K562 (cell line): Measurements from ENCODE around the gene KMT2E. TPM values are rescaled to one million over a fixed set of nuclear protein-coding genes. Genes with fewer than 3 reads are reported as not detected.

Experiments
- NFIC ChIP-seq: fragments of 450-650 bp; IDR thresholded peaks from 2 replicates; pipeline ENCODE4 v1.6.1; 2017; ENCODE audit warnings: mild to moderate bottlenecking, inconsistent platforms
- TBL1XR1 ChIP-seq, 2 experiments: IDR thresholded peaks; 2 replicates each; pipeline ENCODE4 v1.6.1; 2012; ENCODE audit warnings: improper control_type of control experiment in 2 of 2, low read length in 2 of 2, mild to moderate bottlenecking in 1 of 2
- ZNF184 ChIP-seq: sonication (generic); formaldehyde crosslinking; IDR thresholded peaks from 2 replicates; pipeline ENCODE4 v1.5.0; 2020; ENCODE audit warnings: missing genetic modification reagents
- ZNF232 ChIP-seq: sonication (generic); formaldehyde crosslinking; IDR thresholded peaks from 2 replicates; pipeline ENCODE4 v1.8.0; 2022; ENCODE audit warnings: mild to moderate bottlenecking, missing genetic modification reagents
- polyA plus RNA-seq, 8 experiments: library from polyadenylated mRNA; depleted of rRNA in 4 of 8; stranded (reverse) in 5 of 8; unstranded in 3 of 8; fragments of >200 nt; fragmentation: Nextera tagmentation in 2 of 8; fragmentation: Illumina TruSeq in 1 of 8; extraction: Ambion mirVana in 2 of 8; extraction: Trizol in 1 of 8; gene quantifications; 2 replicates each; pipeline versions ENCODE4 v1.2.1 to v1.2.3, GENCODE V29; 2011 to 2014; ENCODE audit warnings: inconsistent platforms in 1 of 8, missing spikeins in 1 of 8
- total RNA-seq, 7 experiments: library from RNA; depleted of rRNA in 6 of 7; stranded (reverse); fragments of >200 nt in 6 of 7; fragmentation: Illumina TruSeq in 2 of 7; extraction: Trizol in 2 of 7; gene quantifications; 2 replicates each; pipeline versions ENCODE4 v1.2.1 to v1.2.3, GENCODE V29; 2011 to 2021; ENCODE audit warnings: low replicate concordance in 1 of 7
- TF ChIP-seq, protein P1 (sequence below): fragments of 200-600 bp; sonication (generic); IDR thresholded peaks from one replicate; pipeline ENCODE4 v1.6.1; 2012; ENCODE audit warnings: mild to moderate bottlenecking, low read depth, low read length, inconsistent platforms
- TF ChIP-seq, protein P2 (sequence below), 2 experiments: fragments of 450-650 bp in 1 of 2; sonication (generic) in 1 of 2; formaldehyde crosslinking in 1 of 2; IDR thresholded peaks; 2 replicates each; pipeline versions ENCODE4 v1.7.1 to v1.9.0; 2016 to 2022; ENCODE audit warnings: inconsistent platforms in 1 of 2, mild to moderate bottlenecking in 1 of 2, missing genetic modification reagents in 1 of 2

Gene KMT2E
- total and polyA plus RNA-seq, 9 of the 15 experiments (the other 6 are each of a cell fraction or from before 2014, with no cell fraction given) = 8.9 to 55.3 (median 38.1) TPM

DNA sequence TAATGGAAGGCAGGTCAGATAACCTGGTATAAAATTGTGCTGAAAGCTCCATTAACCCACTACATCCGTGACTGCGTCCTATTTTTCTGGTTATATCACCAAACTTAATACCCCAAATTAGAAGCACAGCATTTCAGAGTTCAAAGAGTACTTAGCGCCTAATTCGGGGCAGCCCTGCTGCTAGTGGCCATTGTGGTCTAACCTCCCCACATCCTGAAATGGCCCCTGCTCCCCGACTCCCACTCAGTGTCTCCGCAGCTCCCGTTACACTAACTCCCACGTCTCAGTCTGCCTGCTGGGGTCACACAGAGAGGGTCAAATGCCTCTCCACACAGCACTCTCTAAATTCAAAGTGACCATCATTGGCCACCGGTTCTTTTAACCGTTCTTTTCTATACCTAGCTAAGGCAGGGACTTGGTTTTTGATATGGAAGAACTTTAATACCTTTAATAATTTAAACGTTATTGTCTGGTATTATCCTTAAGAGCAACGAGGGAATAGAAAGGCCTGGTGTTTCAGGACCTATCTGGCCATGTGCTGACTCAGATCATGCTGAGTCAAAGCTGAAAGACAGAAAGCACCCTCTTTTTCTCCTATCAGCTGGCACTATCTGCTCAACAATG lies 117.1 kb downstream of the KMT2E start (continued):
- TF ChIP-seq, protein P1, sequence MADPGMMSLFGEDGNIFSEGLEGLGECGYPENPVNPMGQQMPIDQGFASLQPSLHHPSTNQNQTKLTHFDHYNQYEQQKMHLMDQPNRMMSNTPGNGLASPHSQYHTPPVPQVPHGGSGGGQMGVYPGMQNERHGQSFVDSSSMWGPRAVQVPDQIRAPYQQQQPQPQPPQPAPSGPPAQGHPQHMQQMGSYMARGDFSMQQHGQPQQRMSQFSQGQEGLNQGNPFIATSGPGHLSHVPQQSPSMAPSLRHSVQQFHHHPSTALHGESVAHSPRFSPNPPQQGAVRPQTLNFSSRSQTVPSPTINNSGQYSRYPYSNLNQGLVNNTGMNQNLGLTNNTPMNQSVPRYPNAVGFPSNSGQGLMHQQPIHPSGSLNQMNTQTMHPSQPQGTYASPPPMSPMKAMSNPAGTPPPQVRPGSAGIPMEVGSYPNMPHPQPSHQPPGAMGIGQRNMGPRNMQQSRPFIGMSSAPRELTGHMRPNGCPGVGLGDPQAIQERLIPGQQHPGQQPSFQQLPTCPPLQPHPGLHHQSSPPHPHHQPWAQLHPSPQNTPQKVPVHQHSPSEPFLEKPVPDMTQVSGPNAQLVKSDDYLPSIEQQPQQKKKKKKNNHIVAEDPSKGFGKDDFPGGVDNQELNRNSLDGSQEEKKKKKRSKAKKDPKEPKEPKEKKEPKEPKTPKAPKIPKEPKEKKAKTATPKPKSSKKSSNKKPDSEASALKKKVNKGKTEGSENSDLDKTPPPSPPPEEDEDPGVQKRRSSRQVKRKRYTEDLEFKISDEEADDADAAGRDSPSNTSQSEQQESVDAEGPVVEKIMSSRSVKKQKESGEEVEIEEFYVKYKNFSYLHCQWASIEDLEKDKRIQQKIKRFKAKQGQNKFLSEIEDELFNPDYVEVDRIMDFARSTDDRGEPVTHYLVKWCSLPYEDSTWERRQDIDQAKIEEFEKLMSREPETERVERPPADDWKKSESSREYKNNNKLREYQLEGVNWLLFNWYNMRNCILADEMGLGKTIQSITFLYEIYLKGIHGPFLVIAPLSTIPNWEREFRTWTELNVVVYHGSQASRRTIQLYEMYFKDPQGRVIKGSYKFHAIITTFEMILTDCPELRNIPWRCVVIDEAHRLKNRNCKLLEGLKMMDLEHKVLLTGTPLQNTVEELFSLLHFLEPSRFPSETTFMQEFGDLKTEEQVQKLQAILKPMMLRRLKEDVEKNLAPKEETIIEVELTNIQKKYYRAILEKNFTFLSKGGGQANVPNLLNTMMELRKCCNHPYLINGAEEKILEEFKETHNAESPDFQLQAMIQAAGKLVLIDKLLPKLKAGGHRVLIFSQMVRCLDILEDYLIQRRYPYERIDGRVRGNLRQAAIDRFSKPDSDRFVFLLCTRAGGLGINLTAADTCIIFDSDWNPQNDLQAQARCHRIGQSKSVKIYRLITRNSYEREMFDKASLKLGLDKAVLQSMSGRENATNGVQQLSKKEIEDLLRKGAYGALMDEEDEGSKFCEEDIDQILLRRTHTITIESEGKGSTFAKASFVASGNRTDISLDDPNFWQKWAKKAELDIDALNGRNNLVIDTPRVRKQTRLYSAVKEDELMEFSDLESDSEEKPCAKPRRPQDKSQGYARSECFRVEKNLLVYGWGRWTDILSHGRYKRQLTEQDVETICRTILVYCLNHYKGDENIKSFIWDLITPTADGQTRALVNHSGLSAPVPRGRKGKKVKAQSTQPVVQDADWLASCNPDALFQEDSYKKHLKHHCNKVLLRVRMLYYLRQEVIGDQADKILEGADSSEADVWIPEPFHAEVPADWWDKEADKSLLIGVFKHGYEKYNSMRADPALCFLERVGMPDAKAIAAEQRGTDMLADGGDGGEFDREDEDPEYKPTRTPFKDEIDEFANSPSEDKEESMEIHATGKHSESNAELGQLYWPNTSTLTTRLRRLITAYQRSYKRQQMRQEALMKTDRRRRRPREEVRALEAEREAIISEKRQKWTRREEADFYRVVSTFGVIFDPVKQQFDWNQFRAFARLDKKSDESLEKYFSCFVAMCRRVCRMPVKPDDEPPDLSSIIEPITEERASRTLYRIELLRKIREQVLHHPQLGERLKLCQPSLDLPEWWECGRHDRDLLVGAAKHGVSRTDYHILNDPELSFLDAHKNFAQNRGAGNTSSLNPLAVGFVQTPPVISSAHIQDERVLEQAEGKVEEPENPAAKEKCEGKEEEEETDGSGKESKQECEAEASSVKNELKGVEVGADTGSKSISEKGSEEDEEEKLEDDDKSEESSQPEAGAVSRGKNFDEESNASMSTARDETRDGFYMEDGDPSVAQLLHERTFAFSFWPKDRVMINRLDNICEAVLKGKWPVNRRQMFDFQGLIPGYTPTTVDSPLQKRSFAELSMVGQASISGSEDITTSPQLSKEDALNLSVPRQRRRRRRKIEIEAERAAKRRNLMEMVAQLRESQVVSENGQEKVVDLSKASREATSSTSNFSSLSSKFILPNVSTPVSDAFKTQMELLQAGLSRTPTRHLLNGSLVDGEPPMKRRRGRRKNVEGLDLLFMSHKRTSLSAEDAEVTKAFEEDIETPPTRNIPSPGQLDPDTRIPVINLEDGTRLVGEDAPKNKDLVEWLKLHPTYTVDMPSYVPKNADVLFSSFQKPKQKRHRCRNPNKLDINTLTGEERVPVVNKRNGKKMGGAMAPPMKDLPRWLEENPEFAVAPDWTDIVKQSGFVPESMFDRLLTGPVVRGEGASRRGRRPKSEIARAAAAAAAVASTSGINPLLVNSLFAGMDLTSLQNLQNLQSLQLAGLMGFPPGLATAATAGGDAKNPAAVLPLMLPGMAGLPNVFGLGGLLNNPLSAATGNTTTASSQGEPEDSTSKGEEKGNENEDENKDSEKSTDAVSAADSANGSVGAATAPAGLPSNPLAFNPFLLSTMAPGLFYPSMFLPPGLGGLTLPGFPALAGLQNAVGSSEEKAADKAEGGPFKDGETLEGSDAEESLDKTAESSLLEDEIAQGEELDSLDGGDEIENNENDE = no peak
- TF ChIP-seq TBL1XR1 (IDR thresholded peaks at IDR 0.05; ENCODE audit: low read length in 2 of 2) (peak in 1 of 2 experiments; percentile 69; a peak in 2 of 4 replicates), ZNF232 (no peak), NFIC (no peak), ZNF184 (CRISPR knock-in tag) (no peak)
- TF ChIP-seq, protein P2, sequence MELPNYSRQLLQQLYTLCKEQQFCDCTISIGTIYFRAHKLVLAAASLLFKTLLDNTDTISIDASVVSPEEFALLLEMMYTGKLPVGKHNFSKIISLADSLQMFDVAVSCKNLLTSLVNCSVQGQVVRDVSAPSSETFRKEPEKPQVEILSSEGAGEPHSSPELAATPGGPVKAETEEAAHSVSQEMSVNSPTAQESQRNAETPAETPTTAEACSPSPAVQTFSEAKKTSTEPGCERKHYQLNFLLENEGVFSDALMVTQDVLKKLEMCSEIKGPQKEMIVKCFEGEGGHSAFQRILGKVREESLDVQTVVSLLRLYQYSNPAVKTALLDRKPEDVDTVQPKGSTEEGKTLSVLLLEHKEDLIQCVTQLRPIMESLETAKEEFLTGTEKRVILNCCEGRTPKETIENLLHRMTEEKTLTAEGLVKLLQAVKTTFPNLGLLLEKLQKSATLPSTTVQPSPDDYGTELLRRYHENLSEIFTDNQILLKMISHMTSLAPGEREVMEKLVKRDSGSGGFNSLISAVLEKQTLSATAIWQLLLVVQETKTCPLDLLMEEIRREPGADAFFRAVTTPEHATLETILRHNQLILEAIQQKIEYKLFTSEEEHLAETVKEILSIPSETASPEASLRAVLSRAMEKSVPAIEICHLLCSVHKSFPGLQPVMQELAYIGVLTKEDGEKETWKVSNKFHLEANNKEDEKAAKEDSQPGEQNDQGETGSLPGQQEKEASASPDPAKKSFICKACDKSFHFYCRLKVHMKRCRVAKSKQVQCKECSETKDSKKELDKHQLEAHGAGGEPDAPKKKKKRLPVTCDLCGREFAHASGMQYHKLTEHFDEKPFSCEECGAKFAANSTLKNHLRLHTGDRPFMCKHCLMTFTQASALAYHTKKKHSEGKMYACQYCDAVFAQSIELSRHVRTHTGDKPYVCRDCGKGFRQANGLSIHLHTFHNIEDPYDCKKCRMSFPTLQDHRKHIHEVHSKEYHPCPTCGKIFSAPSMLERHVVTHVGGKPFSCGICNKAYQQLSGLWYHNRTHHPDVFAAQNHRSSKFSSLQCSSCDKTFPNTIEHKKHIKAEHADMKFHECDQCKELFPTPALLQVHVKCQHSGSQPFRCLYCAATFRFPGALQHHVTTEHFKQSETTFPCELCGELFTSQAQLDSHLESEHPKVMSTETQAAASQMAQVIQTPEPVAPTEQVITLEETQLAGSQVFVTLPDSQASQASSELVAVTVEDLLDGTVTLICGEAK (IDR thresholded peaks at IDR 0.05) = no peak
- TF ChIP-seq, protein P2 (CRISPR knock-in tag; IDR thresholded peaks at IDR 0.05) = no peak
